Measurements from ENCODE around the gene PTPN3.

PTPN3 gene

GRCh38 chr9:109474944-109475343 is 23.2 kb downstream of the PTPN3 start:
- no peak for TF ChIP-seq CTCF (conservative IDR thresholded peaks at IDR 0.05; ENCODE audit: low read depth)
- CTCF ChIA-PET: interaction anchor here (0.7 to 1.6 kb wide), 5 partner anchors 18 to 34 kb away, joined by 3 to 9 read pairs (median 3); no protein-coding TSS in a partner anchor
- POLR2A ChIA-PET (ENCODE audit: low non-redundant PET): no interaction called here
- no peak overlapping the region for H3K27ac ChIP-seq
- DNase-seq (ENCODE audit: low spot score): no peak

- POLR2A ChIA-PET (ENCODE audit: low non-redundant PET): no interaction called here
- no peak for TF ChIP-seq CTCF (conservative IDR thresholded peaks at IDR 0.05; ENCODE audit: low read depth)
- DNase-seq (ENCODE audit: low spot score): no peak
- CTCF ChIA-PET: interaction anchor here (1.1 to 1.3 kb wide), 2 partner anchors 19 to 25 kb away, joined by 3 read pairs; no protein-coding TSS in a partner anchor
- no peak overlapping the region for H3K27ac ChIP-seq
Observed at GRCh38 chr9:109474170-109474569, 23.9 kb downstream of the PTPN3 start.

- ChIA-PET CTCF (interaction anchor here (0.6 to 1.0 kb wide), 2 partner anchors 33 to 1879 kb away, joined by 3 to 5 read pairs; no protein-coding TSS in a partner anchor), POLR2A (ENCODE audit: low non-redundant PET) (no interaction called here)
- DNase-seq (ENCODE audit: low spot score): no peak
- H3K27ac ChIP-seq: no peak overlapping the region
- TF ChIP-seq CTCF (conservative IDR thresholded peaks at IDR 0.05; ENCODE audit: low read depth): no peak
Observed at GRCh38 chr9:109473329-109473728, 24.8 kb downstream of the PTPN3 start.

- CTCF ChIA-PET: interaction anchor here (1.0 kb wide), 1 partner anchor 31 kb away, joined by 3 read pairs; no protein-coding TSS in a partner anchor
Observed at GRCh38 chr9:109471475-109472393, 26.4 kb downstream of the PTPN3 start.

GRCh38 chr9:109469646-109470358 is 28.3 kb downstream of the PTPN3 start:
- TF ChIP-seq CTCF (conservative IDR thresholded peaks at IDR 0.05; ENCODE audit: low read depth): peak; percentile 99
- DNase-seq (ENCODE audit: low spot score): peak; percentile 92
- ChIA-PET POLR2A (ENCODE audit: low non-redundant PET) (no interaction called here), CTCF (interaction anchor here (0.6 to 7.7 kb wide), 33 partner anchors 8 to 617 kb away, joined by 3 to 129 read pairs (median 5); no protein-coding TSS in a partner anchor)
- H3K27ac ChIP-seq: no peak overlapping the region

More at GRCh38 chr9:109471475-109472393, 26.4 kb downstream of the PTPN3 start:
- POLR2A ChIA-PET (ENCODE audit: low non-redundant PET): no interaction called here
- DNase-seq (ENCODE audit: low spot score): no peak
- H3K27ac ChIP-seq: no peak overlapping the region; the same call in 1 of the 2 replicates
- TF ChIP-seq CTCF (conservative IDR thresholded peaks at IDR 0.05; ENCODE audit: low read depth): no peak

- TF ChIP-seq CTCF (conservative IDR thresholded peaks at IDR 0.05; ENCODE audit: low read depth): no peak
- CTCF ChIA-PET: interaction anchor here (0.6 to 7.7 kb wide), 19 partner anchors 9 to 610 kb away, joined by 3 to 129 read pairs (median 5); no protein-coding TSS in a partner anchor
- POLR2A ChIA-PET (ENCODE audit: low non-redundant PET): no interaction called here
- H3K27ac ChIP-seq: peak overlapping the region; percentile 8; the same call in 1 of the 2 replicates
- DNase-seq (ENCODE audit: low spot score): peak; percentile 46
Observed at GRCh38 chr9:109468927-109469326, 29.2 kb downstream of the PTPN3 start.

Data from RWPE1 (cell line).